ENCODE measurements around the gene PDK2.

PDK2 gene

DNA sequence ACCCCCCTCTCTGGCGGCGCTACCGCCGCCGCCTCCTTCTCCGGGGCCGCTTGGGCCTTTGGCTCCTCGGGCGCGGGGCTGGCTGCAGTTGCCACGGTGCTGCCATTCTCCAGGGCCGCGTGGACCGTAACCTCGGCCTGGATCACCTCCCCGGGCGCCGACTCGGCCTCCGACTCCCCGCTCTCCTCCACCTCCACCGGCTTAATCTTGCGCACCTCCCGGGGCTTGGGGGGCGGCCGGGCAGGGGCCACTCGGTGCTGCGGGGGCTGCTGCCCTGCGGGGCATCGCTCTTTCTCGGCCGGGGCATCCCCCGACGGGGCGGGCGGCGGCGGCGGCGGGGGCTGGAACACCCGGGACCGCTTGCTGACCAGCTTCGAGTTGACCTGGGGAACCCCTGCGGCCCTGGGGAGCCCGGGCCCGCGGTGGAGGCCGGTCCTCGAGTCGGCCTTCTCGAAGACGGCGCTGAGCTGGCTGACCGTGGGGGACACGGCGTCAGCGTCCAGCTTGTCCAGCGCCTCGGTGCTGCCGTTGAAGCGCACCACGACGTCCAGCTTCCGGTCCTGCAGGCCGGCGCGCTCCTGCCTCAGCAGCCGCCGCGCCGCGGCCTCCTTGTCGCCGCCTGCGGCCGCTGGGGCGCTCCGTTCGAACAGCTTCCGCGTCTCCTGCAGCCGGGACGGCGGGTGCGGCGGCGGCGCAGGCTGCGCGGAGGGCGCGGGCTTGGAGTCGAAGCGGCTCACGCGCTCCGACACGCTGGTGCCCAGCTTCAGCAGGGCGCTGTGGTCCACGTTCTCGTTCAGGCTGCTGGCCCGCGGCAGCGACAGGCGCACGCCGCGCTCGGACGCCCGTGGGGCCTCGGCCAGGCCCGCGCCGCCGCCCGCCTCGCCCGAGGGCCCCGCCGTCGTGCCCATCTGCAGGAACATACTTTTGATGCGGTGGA is 54.5 kb downstream of the PDK2 start:
- no peak for DNase-seq (ENCODE audit: low read depth, low spot score)

DNA sequence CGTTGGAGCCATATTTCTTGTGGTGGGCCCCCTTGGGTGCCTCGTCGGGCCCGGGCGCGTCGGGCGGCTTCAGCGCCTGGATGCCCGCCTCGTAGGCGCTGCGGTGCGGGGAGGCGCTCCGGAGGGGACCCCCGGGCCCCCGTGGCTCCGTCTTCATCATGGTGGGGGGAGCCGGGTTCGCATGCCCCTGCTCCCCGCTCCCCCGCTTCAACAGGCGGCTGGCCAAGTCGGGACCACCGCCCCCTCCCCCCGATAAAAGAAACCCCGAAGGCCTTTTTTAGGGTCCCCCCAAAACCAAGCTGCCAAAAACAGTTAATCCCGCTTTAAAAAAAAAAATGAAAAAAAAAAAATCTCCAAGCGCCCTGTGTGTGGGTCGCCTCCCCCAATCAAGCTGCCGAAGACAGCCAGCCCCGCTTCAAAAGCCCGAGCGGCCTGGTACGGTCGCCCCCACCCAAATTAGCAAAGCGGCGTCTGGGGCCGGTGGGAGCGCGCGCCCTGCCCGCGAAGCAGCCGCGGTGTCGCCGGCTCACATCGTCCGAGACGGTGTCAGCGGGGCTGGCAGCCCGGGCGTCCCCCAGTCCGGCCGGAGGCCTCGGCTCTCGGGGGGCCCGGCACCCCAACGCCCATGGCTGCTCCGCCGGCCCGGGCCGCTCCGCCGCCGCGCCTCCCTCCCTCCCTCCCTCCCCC is 55.3 kb downstream of the PDK2 start, which contains the start of gene PPP1R9B:
PPP1R9B (minus strand) TSS at position 324 of the 687 bp plus-strand sequence; CDS start at position 160, 164 bp downstream.
- DNase-seq (ENCODE audit: low read depth, low spot score) = no peak

DNA sequence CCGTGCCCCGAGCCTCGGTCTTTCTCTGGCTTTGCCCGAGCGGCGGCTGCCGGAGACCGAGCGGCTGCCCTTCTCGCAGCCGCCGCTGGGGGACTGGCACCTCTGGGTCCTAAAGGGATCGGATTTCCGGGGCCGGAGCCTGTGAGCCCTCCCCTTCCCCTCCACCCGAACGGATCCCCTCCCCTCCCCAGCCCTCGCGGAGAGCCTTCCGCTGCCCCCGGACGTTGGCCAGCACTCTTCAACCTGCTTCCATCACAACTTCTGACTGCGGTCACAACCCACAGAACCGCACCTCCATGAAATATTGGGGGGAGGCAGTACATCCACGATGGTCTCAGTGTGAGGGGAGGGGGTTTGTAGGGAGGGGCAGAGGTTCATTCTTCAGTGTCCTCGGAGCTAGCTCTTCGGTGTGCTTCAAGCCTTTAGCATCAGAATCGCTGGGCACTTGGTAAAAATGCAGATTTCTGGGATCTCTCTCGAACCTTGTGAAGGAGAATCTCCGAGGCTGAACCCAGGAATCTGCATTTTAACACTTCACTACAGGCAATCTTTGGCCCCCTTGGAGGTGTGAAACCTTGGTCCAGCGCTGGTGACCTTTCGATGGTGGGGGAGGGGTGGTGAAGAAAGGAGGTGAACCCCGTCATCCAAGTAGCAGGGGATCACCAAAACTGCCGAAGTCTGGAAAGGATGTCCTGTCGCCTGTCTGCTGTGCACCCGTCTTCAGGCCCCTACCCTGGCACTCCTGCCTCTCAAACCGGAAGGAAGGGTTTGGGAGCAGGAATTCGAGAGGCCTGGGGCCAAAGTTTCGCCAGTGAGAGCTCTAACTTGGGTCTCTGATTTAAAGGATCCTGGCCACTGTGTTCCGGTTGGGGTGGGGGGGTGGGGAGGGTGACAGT is 56.1 kb downstream of the PDK2 start:
- peak; percentile 75 for DNase-seq (ENCODE audit: low read depth, low spot score)

DNA sequence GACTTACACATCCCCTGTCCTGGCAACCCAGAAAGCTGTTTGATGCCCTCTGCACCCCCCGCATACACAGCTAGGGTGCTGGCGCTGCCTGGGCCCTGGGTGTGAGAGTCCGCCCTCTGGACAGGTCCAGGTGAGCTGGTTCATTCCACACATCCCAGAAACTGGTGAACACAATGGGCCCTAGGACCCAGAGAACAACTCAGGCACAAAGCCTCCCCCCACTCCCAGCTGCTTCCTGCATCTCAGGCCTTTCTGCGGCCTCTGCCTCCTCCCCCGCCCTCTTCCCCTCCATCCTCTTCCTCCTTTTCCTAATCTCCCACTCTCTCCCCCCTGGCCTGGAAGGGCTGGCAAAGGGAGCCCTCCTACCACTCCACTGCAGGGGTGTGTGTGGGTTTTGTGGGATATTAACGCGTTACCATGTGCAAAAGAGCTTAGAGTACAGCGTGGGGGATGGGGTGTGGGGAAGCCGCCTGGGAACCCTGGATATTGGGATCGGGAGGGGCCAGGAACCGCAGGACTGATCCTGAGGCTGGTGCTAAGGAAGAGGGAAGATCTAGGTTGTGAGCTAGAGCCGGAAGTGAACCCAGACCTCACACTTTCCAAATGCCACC is 56.9 kb downstream of the PDK2 start:
- peak; percentile 47 for DNase-seq (ENCODE audit: low read depth, low spot score)

DNA sequence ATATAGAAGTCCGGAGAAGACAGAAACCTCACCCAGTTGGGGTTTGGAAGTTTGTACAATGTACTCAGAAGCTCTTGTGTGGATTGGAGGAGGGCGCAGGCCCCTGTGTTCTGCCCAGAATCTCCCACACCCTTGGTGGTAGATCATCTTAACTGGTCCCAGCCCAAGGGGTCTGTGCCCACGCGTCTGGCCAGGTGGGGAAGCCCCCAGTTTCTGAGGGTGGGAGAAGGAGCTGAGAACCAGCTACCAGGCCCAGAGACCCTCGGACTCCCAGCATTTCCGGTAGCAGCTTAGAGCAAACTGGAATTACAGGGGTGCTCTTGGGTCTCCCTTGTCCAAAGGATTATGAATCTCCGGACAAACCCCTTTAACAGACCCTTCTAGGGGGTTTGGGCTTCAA is 57.6 kb downstream of the PDK2 start:
- no peak for DNase-seq (ENCODE audit: low read depth, low spot score)

DNA sequence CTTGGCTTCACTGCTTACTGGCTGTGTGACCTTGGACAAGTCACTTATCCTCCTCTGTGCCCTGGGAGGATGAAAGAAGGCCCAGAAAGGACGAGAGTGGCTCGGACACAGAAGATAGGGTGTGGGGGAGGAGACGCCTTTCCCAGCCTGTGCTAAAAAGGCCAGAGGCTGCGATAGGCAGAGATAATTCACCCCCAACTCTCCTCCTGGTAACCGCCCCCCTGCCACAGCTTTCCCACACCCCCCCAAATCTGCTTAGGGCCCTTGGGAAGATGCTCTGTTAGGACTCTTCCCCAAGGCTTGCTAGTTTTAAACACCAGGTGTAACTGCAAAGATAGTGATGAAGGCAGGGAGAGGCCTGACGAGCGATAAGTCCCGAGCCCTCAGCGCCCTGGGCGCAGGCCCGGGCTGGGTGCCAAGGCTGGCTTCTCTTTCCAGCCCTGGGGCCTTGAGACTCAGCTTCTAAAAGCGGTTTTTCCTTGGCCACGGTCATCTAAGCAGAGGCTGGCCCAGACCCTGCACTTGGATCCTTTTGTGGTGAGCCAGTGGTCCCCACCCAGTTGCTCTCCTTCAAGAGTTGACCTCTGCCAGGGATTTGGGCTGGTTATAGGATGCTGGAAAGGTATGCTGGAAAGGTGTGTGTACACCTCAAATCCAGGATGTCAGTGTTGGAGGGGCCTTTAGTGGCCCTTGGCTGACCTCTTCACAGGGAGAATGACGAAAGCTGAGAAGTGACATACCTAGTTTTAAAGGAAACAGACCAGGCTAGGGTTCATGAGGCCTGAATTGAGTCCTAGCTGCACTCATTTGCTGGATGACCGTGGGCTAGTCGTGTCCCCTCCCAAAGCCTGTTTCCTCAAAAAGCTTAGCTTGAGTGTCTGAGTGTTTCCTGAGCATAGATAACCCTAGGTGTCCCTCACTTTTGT is 58.8 kb downstream of the PDK2 start:
- no peak for DNase-seq (ENCODE audit: low read depth, low spot score)

DNA sequence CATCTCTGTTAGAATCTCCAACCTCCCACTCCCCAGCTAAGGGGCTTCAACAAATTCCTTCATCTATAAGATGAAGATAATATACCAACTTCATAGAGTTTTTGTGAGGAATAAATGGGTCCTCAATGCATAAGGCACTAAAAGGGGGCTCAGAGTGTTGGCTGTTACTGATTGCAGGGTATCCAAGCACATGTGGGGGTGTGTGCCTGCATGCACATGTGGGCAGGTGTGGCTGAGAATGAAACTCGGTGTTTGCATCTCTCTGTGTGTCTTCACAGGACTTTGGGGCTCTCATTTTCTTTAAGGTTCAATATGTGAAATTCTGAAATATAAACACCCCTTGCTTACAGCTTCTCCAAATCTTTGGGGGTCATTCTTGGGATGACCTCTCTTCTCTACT is 59.5 kb downstream of the PDK2 start:
- DNase-seq (ENCODE audit: low read depth, low spot score) = no peak

DNA sequence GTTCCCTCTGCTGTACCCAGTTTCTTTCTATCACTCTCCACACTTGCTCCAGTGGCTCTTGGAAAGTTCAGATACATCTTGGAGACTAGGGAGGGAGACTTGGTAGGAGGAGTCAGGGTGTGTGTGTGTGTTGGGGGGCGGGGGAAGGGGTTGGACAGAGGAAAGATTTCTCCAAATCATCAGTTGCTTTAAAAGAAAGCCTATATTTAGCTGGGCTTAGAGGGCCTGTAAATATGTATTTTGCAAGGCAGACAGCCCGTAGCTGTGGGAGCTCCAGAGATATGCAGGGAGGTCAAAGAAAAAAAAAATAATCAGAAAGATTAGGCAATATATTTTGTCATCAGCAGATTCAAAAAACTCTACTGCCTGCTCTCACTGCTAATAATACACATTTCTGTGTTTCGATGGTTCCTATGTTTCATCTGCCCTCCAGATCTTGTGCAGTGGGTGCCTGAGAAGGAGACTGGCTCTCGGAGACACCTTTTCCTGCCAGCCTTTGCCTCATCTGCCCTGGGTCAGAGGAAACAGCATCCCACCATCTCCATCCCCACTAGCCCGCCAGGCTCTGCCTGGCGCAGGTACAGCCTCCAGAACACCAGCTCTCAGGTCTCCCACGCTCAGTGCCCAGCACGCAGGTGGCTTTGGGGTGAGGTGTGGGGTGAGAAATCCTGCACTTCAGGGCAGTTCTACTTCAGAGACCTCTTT is 60.1 kb downstream of the PDK2 start:
- no peak for DNase-seq (ENCODE audit: low read depth, low spot score)

DNA sequence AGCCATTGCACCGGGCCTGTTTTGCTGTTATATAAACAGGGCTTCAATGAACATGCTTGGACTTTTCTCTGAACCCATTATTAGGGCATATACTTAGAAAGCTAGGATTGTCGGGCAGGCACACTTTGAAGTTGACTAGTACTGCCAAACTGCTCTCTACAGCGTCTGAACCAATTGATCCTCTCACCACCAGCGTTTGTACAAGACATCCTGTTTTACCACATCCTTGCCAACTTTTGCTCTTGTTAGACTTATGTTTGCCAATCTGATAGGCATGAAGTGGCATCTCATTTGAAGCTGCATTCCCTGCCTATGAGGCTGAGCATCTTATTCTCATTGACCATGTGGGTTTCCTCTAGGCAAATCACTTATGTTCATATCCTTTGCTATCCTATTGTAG is 62.7 kb downstream of the PDK2 start:
- no peak for DNase-seq (ENCODE audit: low read depth, low spot score)

DNA sequence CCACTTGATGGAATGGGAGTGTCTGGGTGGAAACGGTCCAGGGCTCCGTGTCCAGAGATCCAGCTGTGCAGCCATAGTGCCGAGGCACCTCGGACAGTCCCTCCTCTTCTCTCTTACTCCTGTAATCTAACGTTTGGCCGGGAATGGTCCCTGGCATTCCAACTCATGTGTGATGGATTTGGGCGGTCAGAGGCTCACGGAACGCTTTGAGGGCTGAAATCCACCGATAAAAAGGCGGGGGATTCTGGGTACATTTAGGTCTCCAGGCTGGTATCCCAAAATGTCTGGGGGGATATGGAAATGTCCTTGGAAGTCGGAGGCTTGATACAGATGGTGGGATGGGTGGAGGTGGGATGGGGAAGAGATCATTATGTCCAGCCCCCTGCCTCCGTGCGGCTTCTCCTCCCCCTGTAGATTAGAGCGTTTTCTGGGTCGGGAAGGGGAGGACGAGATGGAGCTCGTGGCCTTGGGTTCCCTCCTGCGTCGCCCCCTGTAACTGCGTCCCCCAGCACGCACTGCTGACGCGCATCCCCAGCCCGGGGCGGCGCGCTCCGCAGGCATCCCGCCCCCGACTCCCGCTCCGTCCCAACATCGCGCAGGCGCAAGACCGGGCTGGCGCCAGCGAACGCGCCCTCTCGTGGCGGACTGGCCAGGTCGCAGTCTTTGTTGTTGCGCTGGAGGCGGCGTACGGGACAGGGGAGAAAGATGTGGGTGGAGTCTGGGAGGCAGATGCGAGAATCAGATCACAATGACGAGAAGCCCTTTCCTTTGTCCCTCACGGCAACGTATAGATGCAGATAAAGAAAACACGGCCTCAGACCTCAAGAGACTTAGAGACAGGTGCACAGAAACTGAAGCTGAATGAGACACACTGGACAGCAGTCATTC is 66.1 kb downstream of the PDK2 start:
- peak; percentile 80 for DNase-seq (ENCODE audit: low read depth, low spot score)

Data from smooth muscle cell of the brain vasculature (primary cell).